Pulmonary artery endothelial cell (primary cell): ENCODE results near the gene SLIT3. TPM values are rescaled to one million over a fixed set of nuclear protein-coding genes. Genes with fewer than 3 reads are reported as not detected.

Experiments
- DNase-seq: peaks from one replicate; pipeline ENCODE4 v3.0.0-alpha.2; 2011; ENCODE audit warnings: low read depth, low spot score
- total RNA-seq: library from RNA; depleted of rRNA; stranded (reverse); fragments of >200 nt; gene quantifications from 2 replicates; pipeline ENCODE4 v1.2.3, GENCODE V29; 2014

Gene SLIT3
- total RNA-seq, 1 donor from 2014 or later, result 0.99 TPM

- DNase-seq, result no peak
Observed at GRCh38 chr5:169299663-169300467, 1.1 kb downstream of the SLIT3 start.

GRCh38 chr5:169299191-169299662 is 1.7 kb downstream of the SLIT3 start:
- DNase-seq, result no peak

- DNase-seq, result no peak
Observed at GRCh38 chr5:169298193-169298592, 2.7 kb downstream of the SLIT3 start.

- no peak for DNase-seq
Observed at GRCh38 chr5:169296419-169297143, 4.4 kb downstream of the SLIT3 start.

GRCh38 chr5:169295306-169295705 is 5.6 kb downstream of the SLIT3 start:
- no peak for DNase-seq

GRCh38 chr5:169294621-169295020 is 6.3 kb downstream of the SLIT3 start:
- DNase-seq, result no peak

- no peak for DNase-seq
Observed at GRCh38 chr5:169291877-169292276, 9.1 kb downstream of the SLIT3 start.

- no peak for DNase-seq
Observed at GRCh38 chr5:169290895-169291294, 10.0 kb downstream of the SLIT3 start.

- DNase-seq, result no peak
Observed at GRCh38 chr5:169289520-169289919, 11.4 kb downstream of the SLIT3 start.

- DNase-seq, result no peak
Observed at GRCh38 chr5:169288066-169288930, 12.6 kb downstream of the SLIT3 start.

GRCh38 chr5:169287529-169287928 is 13.4 kb downstream of the SLIT3 start:
- no peak for DNase-seq

- no peak for DNase-seq
Observed at GRCh38 chr5:169286572-169287300, 14.2 kb downstream of the SLIT3 start.

GRCh38 chr5:169283887-169284286 is 17.1 kb downstream of the SLIT3 start:
- no peak for DNase-seq

GRCh38 chr5:169281625-169282024 is 19.3 kb downstream of the SLIT3 start:
- no peak for DNase-seq

GRCh38 chr5:169280696-169281095 is 20.2 kb downstream of the SLIT3 start:
- DNase-seq, result no peak

- no peak for DNase-seq
Observed at GRCh38 chr5:169280286-169280685, 20.7 kb downstream of the SLIT3 start.

GRCh38 chr5:169279125-169279524 is 21.8 kb downstream of the SLIT3 start:
- no peak for DNase-seq

- DNase-seq, result no peak
Observed at GRCh38 chr5:169273881-169274280, 27.1 kb downstream of the SLIT3 start.

- no peak for DNase-seq
Observed at GRCh38 chr5:169273451-169273850, 27.5 kb downstream of the SLIT3 start.

- no peak for DNase-seq
Observed at GRCh38 chr5:169272731-169273427, 28.1 kb downstream of the SLIT3 start.
